HG03159 (cell line): ENCODE results near the gene PHACTR2.
"Not testable (repeated sequence)": the region's sequence is repeated elsewhere in the genome, so short reads cannot be mapped to it uniquely, and the experiment has no call there.

Source experiments
- ATAC-seq: cut with Tn5 transposase; IDR thresholded peaks from one replicate; pipeline ENCODE4 v1.9.1; 2021; ENCODE audit warnings: mild to moderate bottlenecking, moderate library complexity; ENCODE audit not compliant: unreplicated experiment

PHACTR2 gene

DNA sequence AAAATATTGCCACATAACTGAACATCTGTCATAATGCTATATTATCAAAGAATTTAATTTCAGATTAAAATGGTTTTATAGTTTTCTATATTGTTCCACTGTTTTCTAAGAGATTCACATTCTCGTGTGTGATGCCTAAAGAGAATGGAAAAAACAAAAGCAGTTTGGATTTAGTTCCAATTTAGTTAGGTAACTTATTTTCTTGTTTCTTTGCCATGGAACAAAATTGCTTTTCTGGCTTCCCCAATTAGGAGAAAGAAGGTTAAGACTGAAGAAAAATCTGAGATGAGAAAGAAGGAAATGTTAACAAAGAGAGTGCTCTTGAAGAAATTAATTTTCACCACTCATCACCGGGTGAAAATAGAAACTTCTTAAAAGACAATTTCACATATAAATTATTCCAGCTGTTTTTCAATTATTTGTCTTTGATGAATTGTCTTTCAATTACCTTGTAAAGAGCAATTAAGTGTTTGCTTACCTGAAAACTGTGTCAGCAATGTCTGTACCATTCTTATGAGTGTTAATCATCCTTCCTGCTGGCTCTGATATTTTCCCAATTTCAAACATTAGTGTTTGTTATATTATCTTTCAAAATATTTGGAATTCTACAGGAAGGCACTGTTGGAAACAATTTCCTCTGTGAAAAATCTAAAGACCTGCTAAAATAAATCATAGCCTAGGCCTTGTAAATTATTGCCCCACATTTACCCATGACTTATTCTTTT lies 19.5 kb downstream of the PHACTR2 start:
- ATAC-seq: no peak

DNA sequence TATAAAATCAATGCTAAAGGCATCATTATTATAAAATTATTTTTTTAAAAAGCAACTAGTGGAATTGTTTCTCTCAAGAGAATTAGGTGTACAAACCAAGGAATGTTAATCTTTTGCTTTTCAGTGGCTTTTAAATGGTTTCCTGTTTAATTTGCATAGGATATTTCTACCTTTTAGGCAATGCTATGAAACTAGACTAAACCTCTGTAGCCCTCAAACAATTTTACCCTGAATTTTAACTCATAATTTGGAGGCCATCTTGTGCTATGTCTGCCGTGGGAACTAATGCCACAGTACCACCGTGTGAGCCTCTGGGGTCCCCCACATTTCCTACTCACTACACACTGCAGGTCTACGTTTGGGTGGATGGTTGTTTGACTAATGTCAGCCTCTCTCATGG lies 20.6 kb downstream of the PHACTR2 start:
- no peak for ATAC-seq

DNA sequence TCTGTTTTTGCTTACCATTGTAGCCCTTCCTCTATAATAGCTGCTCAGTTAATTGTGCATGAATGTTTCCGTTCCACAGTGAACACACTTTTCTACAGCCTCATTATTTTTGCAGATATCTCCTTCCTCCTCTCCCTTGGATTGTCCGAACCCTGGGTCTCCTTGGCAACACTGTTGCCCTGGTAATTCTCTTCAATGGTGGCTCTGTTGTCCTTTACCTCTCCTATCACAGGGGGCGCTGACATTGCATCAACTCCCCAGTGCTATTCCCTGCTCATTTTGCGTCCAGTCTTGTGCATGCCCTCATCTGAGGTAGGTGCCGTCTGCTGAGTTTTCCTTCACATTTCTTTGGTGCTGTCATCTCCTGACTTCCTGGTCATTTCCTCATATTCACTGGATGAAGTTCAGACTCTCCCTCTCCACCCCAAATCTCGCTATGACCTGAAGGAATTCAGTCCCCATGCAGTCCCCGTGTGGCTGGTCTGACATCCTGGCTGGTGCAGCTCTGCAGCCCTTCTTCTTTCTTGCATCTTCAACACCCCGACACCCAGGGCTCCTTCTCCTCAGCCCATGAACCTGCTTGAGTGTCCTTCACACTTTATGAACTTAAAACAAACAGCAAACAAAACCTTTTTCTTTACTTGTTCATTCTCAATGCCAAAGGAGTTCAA lies 21.1 kb downstream of the PHACTR2 start:
- ATAC-seq: no peak

DNA sequence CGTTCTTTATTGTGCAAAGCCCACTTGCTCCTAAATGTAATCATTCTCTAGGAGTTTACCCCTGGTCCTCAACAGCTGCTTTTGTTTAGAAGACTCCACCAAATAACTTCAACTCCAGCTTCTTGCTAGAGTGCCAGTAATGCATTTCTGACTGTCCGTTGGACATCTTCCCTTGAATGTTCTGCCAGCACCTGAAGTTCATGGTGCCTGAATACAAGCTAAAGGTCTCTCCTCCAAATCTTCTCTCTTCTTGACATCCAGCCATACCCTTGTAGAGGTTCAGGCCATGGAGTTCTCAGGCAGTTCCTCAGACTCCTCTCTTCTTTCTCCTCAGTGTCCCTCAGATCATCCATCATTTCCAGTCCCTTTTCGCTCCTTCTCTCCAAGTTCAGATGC lies 21.7 kb downstream of the PHACTR2 start:
- no peak for ATAC-seq

DNA sequence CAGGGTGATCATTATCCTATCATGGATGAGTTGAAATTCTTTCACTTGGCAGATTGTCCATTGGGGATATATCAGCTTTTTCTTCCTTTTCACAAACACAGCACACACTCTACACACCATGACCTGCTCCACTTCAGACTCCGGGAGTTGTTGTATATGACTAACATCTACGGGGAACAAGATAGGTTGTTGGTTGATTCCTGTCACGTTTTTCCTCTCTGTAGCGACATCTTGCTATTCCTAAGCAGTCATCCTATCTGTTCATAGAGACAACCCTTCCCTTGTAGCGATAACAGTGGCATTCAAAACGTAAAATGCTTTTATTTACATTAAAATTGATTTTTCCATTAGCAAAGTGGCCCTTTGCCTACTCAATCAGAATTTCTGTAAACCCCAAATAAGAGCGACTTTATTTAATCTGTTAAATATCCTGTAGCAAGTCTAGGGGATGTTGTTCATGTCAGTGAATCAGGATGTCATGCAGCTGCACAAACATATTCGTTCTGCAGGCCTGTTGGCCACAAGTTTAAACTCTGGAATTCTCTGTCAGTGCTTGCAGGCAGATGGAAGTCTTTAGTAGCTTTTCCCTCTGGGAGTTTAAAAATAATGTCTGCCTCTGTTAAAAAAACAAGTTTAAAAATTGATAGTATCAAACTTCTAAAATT lies 23.1 kb downstream of the PHACTR2 start:
- ATAC-seq: no peak

GRCh38 chr6:143701349-143702234 lies 23.8 kb downstream of the PHACTR2 start:
- no peak for ATAC-seq

GRCh38 chr6:143705569-143705968 lies 27.8 kb downstream of the PHACTR2 start:
- no peak for ATAC-seq

DNA sequence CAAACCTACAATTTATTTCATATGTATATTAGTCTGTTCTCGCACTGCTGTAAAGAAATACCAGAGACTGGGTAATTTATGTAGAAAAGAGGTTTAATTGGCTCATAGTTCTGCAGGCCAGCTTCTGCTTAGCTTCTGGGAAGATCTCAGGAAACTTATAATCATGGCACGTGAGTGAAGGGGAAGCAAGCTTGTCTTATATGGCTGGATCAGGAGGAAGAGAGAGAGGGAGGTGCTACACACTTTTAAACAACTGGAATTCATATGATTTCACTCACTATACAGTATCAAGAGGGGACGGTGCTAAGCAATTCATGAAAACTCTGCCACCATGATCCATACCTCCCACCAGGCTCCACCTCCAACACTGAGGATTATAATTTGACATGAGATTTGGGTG lies 29.9 kb downstream of the PHACTR2 start:
- ATAC-seq: no peak

GRCh38 chr6:143708889-143709288 lies 31.1 kb downstream of the PHACTR2 start:
- ATAC-seq: no peak

- no peak for ATAC-seq
These were observed 33.9 kb downstream of the PHACTR2 start for GRCh38 chr6:143711714-143712113.

DNA sequence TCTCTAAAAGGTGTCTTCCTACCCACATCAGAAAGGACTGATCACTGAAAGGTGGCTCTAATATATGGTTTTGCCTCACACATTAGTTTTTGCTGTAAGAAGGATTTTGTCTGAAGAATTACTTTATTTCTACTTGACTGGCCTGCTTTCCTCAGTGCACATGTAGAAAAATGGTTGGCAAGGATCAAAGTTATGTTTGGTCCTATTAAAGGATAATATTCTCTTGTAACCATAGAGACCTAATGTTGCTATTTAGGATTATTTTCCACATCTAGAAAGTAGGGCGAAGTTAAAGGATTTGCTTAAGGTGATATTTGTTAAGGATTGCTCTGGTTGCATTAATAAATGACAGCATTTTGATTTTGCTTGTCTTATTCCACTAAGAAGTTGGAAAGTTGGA lies 40.7 kb downstream of the PHACTR2 start:
- ATAC-seq: no peak

DNA sequence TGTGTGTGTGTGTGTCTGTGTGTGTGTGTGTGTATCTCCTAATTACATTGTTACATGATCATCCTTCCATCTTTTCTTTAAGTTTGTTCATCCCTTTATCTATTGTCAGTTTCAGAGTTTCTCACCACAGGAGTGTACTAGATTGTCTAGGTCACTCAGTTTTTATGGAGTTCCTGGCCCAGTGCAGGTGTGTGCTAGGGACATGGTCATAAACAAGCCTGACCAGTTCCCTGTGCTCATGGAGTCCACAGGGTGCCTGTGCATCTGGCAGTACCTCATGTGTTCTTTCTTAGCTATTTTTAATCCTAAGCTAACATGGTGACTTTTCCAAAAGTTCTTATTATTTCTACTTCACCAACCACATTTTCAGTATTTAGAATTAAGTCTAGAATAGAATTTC lies 43.9 kb downstream of the PHACTR2 start:
- no peak for ATAC-seq

DNA sequence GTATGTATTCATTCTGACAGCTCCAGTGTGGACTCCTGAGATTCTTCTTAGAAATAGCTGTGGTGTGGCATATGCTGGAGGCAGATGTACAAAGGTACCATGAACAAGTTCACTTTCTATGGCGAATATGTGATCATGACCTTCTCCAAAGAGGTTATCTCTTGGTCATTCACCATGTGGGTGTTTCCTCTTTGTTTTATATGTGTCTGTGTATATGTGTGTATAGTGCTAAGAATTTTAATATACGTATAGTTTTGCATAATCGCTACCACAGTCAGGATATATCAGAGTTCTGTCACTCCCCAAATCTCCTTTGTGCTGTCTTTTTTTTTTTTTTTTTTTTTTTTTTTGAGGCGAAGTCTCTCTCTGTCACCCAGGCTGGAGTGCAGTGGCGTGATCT lies 47.1 kb downstream of the PHACTR2 start:
- ATAC-seq: no peak

DNA sequence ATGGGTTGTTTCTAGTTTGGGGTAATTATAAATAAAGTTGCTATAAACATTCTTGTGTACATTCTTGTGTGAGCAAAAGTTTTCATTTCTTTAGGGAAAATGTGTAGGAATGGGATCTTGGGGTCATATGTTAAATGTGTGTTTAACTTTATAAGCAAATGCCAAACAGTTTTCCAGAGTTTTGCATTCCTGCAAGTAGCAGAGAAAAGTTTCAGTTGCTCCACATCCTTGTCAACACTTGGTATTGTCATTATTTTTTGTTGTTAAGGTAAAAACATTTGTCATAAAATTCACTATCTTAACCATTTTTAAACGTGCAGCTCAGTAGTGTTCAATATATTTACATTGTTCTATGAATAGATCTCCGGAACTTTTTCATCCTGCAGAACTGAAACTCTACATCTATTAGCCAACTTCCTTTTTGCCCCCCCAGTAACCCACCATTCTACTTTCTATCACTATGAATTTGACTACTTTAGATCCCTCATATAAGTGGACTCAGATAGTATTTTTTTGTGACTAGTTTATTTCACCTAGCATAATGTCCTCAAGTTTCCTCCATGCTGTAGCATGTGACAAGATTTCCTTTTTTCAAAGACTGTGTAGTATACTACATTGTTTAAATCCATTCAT lies 48.4 kb downstream of the PHACTR2 start:
- ATAC-seq: no peak

GRCh38 chr6:143727035-143727434 lies 49.3 kb downstream of the PHACTR2 start:
- ATAC-seq: no peak

DNA sequence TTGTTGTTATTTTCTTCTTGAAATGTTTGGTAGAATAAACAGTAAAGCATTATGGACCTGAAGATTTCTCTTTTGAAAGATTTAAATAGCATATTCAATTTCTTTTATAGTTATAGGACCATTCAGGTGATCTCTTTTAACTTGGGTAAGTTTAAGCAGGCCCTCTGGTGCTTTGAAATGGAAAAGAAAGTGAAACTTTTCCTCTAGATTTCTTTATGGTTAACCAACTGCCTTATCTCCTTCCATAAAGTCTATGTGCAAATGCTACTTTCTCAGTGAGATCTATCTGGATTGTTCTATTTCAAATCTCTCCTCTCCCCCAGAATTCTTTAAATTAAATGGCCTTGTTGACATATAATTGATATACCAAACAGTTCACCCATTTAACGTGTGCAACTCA lies 54.0 kb downstream of the PHACTR2 start:
- no peak for ATAC-seq

GRCh38 chr6:143732536-143732935 lies 54.8 kb downstream of the PHACTR2 start:
- no peak for ATAC-seq

GRCh38 chr6:143733510-143733909 lies 55.7 kb downstream of the PHACTR2 start:
- ATAC-seq: no peak

GRCh38 chr6:143734641-143735063 lies 56.9 kb downstream of the PHACTR2 start:
- no peak for ATAC-seq

- ATAC-seq: not testable (repeated sequence)
These were observed 60.4 kb downstream of the PHACTR2 start for GRCh38 chr6:143738072-143738690.
